ENCODE results near the gene GGA1. TPM values are rescaled to one million over a fixed set of nuclear protein-coding genes. Genes with fewer than 3 reads are reported as not detected.
A peak's percentile ranks its signal among the peaks of the same experiment; 100 is the strongest.
"Not testable (repeated sequence)": the region's sequence is repeated elsewhere in the genome, so short reads cannot be mapped to it uniquely, and the experiment has no call there.

The GGA1 gene
- total RNA-seq, 2 donors from 2014 or later: 43.9 to 146 TPM

DNA sequence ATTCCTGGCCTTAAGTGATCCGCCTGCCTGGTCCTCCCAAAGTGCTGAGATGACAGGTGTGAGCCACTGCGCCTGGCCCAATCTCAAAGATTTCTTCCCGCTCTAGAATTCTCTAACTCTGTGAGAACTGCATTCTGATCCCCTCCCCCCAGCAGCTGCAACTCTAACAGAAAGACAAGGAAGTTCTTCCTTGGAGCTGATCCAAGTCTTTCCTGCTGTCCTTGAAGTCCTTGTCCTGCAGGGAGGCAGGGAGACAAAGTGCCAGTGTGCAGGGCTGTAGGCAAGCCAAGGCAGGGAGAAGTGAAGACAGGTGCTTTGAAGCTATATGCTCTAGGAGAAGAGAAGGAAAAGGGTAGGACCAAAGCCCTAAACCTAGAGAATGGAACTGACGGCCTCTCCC is 9.5 kb upstream of the GGA1 start:
- 59% methylated on average over 4 of the region's 4 CpGs for WGBS
- no peaks in the 10 kb centered on the region for H3K9me3 ChIP-seq
- intact Hi-C loops (cut with DNase I): loop anchor here (10.0 kb wide), 1 partner anchor 64 kb away; no protein-coding TSS in a partner anchor
- no peaks in the 10 kb centered on the region for H3K27me3 ChIP-seq (replicated peaks; ENCODE audit: insufficient read depth)
- H3K27ac ChIP-seq: peak overlapping the region in 1 of 2 donors; percentile 31
- peak; percentile 62 for DNase-seq (ENCODE audit: low spot score)
- no peak overlapping the region for H3K4me3 ChIP-seq
- H3K36me3 ChIP-seq: no peaks in the 10 kb centered on the region
- TF ChIP-seq POLR2AphosphoS5 (IDR thresholded peaks at IDR 0.05) (peak; percentile 73), POLR2A (IDR thresholded peaks at IDR 0.05) (no peak)
- TF ChIP-seq, protein P1, sequence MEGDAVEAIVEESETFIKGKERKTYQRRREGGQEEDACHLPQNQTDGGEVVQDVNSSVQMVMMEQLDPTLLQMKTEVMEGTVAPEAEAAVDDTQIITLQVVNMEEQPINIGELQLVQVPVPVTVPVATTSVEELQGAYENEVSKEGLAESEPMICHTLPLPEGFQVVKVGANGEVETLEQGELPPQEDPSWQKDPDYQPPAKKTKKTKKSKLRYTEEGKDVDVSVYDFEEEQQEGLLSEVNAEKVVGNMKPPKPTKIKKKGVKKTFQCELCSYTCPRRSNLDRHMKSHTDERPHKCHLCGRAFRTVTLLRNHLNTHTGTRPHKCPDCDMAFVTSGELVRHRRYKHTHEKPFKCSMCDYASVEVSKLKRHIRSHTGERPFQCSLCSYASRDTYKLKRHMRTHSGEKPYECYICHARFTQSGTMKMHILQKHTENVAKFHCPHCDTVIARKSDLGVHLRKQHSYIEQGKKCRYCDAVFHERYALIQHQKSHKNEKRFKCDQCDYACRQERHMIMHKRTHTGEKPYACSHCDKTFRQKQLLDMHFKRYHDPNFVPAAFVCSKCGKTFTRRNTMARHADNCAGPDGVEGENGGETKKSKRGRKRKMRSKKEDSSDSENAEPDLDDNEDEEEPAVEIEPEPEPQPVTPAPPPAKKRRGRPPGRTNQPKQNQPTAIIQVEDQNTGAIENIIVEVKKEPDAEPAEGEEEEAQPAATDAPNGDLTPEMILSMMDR (IDR thresholded peaks at IDR 0.05): no peak
- no peaks in the 10 kb centered on the region for H3K4me1 ChIP-seq (replicated peaks)

GRCh38 chr22:37601203-37601539 is 7.5 kb upstream of the GGA1 start:
- Histone ChIP-seq H3K4me1 (replicated peaks) (no peaks in the 10 kb centered on the region), H3K27me3 (replicated peaks; ENCODE audit: insufficient read depth) (no peaks in the 10 kb centered on the region), H3K36me3 (no peaks in the 10 kb centered on the region), H3K27ac (no peak overlapping the region), H3K9me3 (no peaks in the 10 kb centered on the region), H3K4me3 (no peak overlapping the region)
- TF ChIP-seq, protein P1 (IDR thresholded peaks at IDR 0.05): no peak
- TF ChIP-seq POLR2AphosphoS5 (IDR thresholded peaks at IDR 0.05) (no peak), POLR2A (IDR thresholded peaks at IDR 0.05) (no peak)
- 40% methylated on average over 4 of the region's 4 CpGs for WGBS
- DNase-seq (ENCODE audit: low spot score): no peak
- intact Hi-C loops (cut with DNase I): no loop called here

- WGBS: 41% methylated on average over 14 of the region's 14 CpGs
- no peak for DNase-seq (ENCODE audit: low spot score)
- no peak overlapping the region for H3K27ac ChIP-seq
Observed at GRCh38 chr22:37601540-37602442, 6.8 kb upstream of the GGA1 start.

GRCh38 chr22:37602546-37603277 is 5.9 kb upstream of the GGA1 start:
- H3K27ac ChIP-seq; intact Hi-C loops (cut with DNase I); H3K4me3 ChIP-seq; H3K4me1 ChIP-seq (replicated peaks); H3K36me3 ChIP-seq; DNase-seq (ENCODE audit: low spot score); H3K9me3 ChIP-seq; H3K27me3 ChIP-seq (replicated peaks; ENCODE audit: insufficient read depth): not testable (repeated sequence)
- 87% methylated on average over 5 of the region's 5 CpGs for WGBS

More at GRCh38 chr22:37601540-37602442, 6.8 kb upstream of the GGA1 start:
- no peaks in the 10 kb centered on the region for H3K9me3 ChIP-seq
- H3K4me3 ChIP-seq: no peak overlapping the region
- H3K36me3 ChIP-seq: no peaks in the 10 kb centered on the region
- H3K27me3 ChIP-seq (replicated peaks; ENCODE audit: insufficient read depth): no peaks in the 10 kb centered on the region
- no peak for TF ChIP-seq POLR2A (IDR thresholded peaks at IDR 0.05)
- TF ChIP-seq POLR2AphosphoS5 (IDR thresholded peaks at IDR 0.05): no peak
- TF ChIP-seq, protein P1 (IDR thresholded peaks at IDR 0.05): no peak
- H3K4me1 ChIP-seq (replicated peaks): no peaks in the 10 kb centered on the region
- intact Hi-C loops (cut with DNase I): no loop called here

GRCh38 chr22:37604074-37604473 is 4.6 kb upstream of the GGA1 start:
- intact Hi-C loops (cut with DNase I): no loop called here
- 94% methylated on average over 6 of the region's 6 CpGs for WGBS
- H3K27ac ChIP-seq: no peak overlapping the region
- H3K36me3 ChIP-seq: no peaks in the 10 kb centered on the region
- H3K4me3 ChIP-seq: no peak overlapping the region
- DNase-seq (ENCODE audit: low spot score): no peak
- no peaks in the 10 kb centered on the region for H3K4me1 ChIP-seq (replicated peaks)
- H3K27me3 ChIP-seq (replicated peaks; ENCODE audit: insufficient read depth): no peaks in the 10 kb centered on the region
- H3K9me3 ChIP-seq: no peaks in the 10 kb centered on the region
- TF ChIP-seq POLR2AphosphoS5 (IDR thresholded peaks at IDR 0.05) (no peak), POLR2A (IDR thresholded peaks at IDR 0.05) (no peak)
- TF ChIP-seq, protein P1 (IDR thresholded peaks at IDR 0.05): no peak

All from prostate gland (tissue), 2 donors.